Spleen (tissue), 11 donors: ENCODE measurements around the gene GABRA5. TPM values are rescaled to one million over a fixed set of nuclear protein-coding genes. Genes with fewer than 3 reads are reported as not detected.

ENCODE experiments used
- DNase-seq: peaks from one replicate; pipeline ENCODE4 v3.0.0-alpha.2; 2020
- H3K27ac ChIP-seq, 8 donors: fragments of 200-600 bp; sonication (generic) in 7 of 8; 1 replicate in 4 of 8; 2 replicates in 4 of 8; pipeline versions ENCODE4 v1.5.0 to v1.8.0; 2016 to 2021; ENCODE audit warnings: inconsistent platforms in 4 of 8, mild to moderate bottlenecking in 4 of 8, moderate library complexity in 1 of 8
- H3K27me3 ChIP-seq, 7 donors: fragments of 200-600 bp; sonication (generic) in 6 of 7; replicated peaks in 1 of 7; 1 replicate in 4 of 7; 2 replicates in 3 of 7; pipeline versions ENCODE4 v1.5.0 to v1.8.0; 2016 to 2021; ENCODE audit warnings: inconsistent platforms in 3 of 7, mild to moderate bottlenecking in 1 of 7
- H3K36me3 ChIP-seq, 6 donors: fragments of 200-600 bp; sonication (generic) in 5 of 6; 1 replicate in 4 of 6; 2 replicates in 2 of 6; pipeline versions ENCODE4 v1.5.0 to v1.8.0; 2016 to 2021; ENCODE audit warnings: inconsistent platforms in 2 of 6
- H3K4me1 ChIP-seq, 6 donors: fragments of 200-600 bp; sonication (generic) in 5 of 6; 1 replicate in 3 of 6; 2 replicates in 3 of 6; pipeline versions ENCODE4 v1.5.0 to v1.8.0; 2016 to 2021; ENCODE audit warnings: inconsistent platforms in 3 of 6
- H3K4me3 ChIP-seq, 8 donors: fragments of 200-600 bp; sonication (generic) in 7 of 8; 1 replicate in 4 of 8; 2 replicates in 4 of 8; pipeline versions ENCODE4 v1.5.0 to v1.8.0; 2016 to 2021; ENCODE audit warnings: inconsistent platforms in 4 of 8, mild to moderate bottlenecking in 4 of 8, moderate library complexity in 2 of 8
- H3K9me3 ChIP-seq, 8 donors: fragments of 200-600 bp; sonication (generic) in 7 of 8; 1 replicate in 4 of 8; 2 replicates in 4 of 8; pipeline versions ENCODE4 v1.5.0 to v1.8.0; 2016 to 2021; ENCODE audit warnings: inconsistent platforms in 4 of 8
- POLR2A ChIP-seq, 3 donors: fragments of 450-650 bp; IDR thresholded peaks; one replicate each; pipeline ENCODE4 v1.5.1; 2017; ENCODE audit warnings: antibody characterized with exemption in 3 of 3, mild to moderate bottlenecking in 1 of 3
- POLR2AphosphoS5 ChIP-seq, 3 donors: sonication (generic); formaldehyde crosslinking; IDR thresholded peaks; one replicate each; pipeline ENCODE4 v1.5.1; 2017; ENCODE audit warnings: antibody characterized with exemption in 3 of 3
- WGBS, 5 donors: extraction: QIAGEN DNeasy Blood & Tissue Kit in 3 of 5; methylation state at CpG; one replicate each; pipeline versions ENCODE4 v1.1.5 to v1.1.7; 2013 to 2018; 5-methylcytosine and 5-hydroxymethylcytosine counted together
- intact Hi-C: fragments of 100-400 bp; cut with DNase I; formaldehyde crosslinking; loops from one replicate; pipeline ENCODE4 v1.15.0; 2023; ENCODE audit warnings: low total_unique reads
- polyA plus RNA-seq, 3 donors: library from polyadenylated mRNA; stranded (reverse); fragments of 200-250 nt; gene quantifications; one replicate each; pipeline ENCODE4 v1.2.1, GENCODE V29; 2013
- total RNA-seq, 7 donors: library from RNA; depleted of rRNA in 3 of 7; stranded (reverse); fragments of >200 nt in 3 of 7; fragmentation: NEBNext Ultra II Directional in 4 of 7; extraction: Animal tissue kit (Norgen Biotek cat#: 25700) in 4 of 7; gene quantifications; one replicate each; pipeline versions ENCODE4 v1.1.0 to v1.2.1, GENCODE V29; 2016 to 2021
- TF ChIP-seq, protein P1 (sequence below), 11 experiments: fragments of 200-600 bp in 7 of 11; fragments of 450-650 bp in 4 of 11; sonication (generic) in 4 of 11; IDR thresholded peaks in 8 of 11; conservative IDR thresholded peaks in 3 of 11; 1 replicate in 7 of 11; 2 replicates in 4 of 11; pipeline versions ENCODE4 v1.4.0 to v1.8.0; 2016 to 2021; ENCODE audit warnings: antibody characterized with exemption in 11 of 11, inconsistent platforms in 4 of 11, mild to moderate bottlenecking in 1 of 11
- donor health status: healthy with polysubstance abuse.
- donor health status: DM: no; HTN: no; CAD: no; lungs with moderate emphysema.
- donor health status: DM: no; HTN: no; CAD: no.
- donor health status: Bipolar disorder and iron deficiency.
- donor health status: healthy.
- donor health status: DM: no; HTN: no; CAD: no.
- donor health status: DM: yes; HTN: yes; CAD: no.

The GABRA5 gene
- total and polyA plus RNA-seq, 10 donors, result 0.02 to 0.85 (median 0.04) TPM; not detected in 7

DNA sequence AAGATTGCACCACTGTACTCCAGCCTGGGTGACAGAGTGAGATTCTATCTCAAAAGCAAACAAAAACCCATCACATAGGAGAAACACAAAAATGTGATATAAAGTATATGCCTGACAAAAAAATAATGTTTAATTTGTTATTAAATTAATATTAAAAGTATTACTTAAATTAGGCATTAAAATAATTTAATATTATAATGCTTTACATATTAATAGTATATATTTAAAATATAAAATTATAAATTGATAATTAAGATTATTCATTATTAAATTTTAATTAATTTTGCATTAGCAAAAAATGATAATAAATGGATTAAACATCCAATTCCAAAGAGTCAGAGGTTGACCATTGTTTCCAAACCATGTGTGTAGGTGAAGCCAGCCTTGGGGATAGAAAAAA, 22.0 kb upstream of the GABRA5 start:
- TF ChIP-seq, protein P1, sequence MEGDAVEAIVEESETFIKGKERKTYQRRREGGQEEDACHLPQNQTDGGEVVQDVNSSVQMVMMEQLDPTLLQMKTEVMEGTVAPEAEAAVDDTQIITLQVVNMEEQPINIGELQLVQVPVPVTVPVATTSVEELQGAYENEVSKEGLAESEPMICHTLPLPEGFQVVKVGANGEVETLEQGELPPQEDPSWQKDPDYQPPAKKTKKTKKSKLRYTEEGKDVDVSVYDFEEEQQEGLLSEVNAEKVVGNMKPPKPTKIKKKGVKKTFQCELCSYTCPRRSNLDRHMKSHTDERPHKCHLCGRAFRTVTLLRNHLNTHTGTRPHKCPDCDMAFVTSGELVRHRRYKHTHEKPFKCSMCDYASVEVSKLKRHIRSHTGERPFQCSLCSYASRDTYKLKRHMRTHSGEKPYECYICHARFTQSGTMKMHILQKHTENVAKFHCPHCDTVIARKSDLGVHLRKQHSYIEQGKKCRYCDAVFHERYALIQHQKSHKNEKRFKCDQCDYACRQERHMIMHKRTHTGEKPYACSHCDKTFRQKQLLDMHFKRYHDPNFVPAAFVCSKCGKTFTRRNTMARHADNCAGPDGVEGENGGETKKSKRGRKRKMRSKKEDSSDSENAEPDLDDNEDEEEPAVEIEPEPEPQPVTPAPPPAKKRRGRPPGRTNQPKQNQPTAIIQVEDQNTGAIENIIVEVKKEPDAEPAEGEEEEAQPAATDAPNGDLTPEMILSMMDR (IDR thresholded peaks at IDR 0.05 in 8 of 11, conservative IDR thresholded peaks at IDR 0.05 in 3 of 11), result no peak
- TF ChIP-seq POLR2AphosphoS5 (IDR thresholded peaks at IDR 0.05) (no peak), POLR2A (IDR thresholded peaks at IDR 0.05) (no peak)

DNA sequence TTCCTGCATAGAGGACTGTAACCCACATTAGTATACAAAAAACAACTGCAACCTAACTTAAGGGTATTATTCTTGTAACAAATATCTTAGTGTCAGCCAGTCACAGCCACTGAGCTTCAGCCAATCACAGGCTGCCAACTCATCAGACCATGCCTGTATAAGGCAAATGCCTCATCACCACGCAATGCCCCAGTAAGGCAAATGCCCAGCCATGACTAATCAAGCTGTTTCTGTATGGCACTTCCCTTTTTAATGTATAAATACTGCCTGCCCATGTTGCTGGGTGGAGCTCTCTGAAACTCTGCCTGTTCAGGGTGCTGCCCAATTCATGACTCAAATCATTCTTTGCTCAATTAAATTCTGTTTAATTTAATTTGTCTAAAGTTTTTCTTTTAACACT, 18.4 kb upstream of the GABRA5 start:
- TF ChIP-seq, protein P1 (IDR thresholded peaks at IDR 0.05 in 8 of 11, conservative IDR thresholded peaks at IDR 0.05 in 3 of 11), result no peak
- TF ChIP-seq POLR2AphosphoS5 (IDR thresholded peaks at IDR 0.05) (no peak), POLR2A (IDR thresholded peaks at IDR 0.05) (no peak)

More for the DNA sequence above, 22.0 kb upstream of the GABRA5 start:
- Histone ChIP-seq H3K4me1 (no peaks in the 10 kb centered on the region), H3K27ac (no peak overlapping the region), H3K27me3 (peaks cover 0 to 25% (median 0%) of the 10 kb centered on the region in 7 donors), H3K9me3 (peaks cover 0 to 31% (median 3%) of the 10 kb centered on the region in 8 donors), H3K36me3 (no peaks in the 10 kb centered on the region), H3K4me3 (no peak overlapping the region)
- no peak for DNase-seq
- intact Hi-C loops, result no loop called here

DNA sequence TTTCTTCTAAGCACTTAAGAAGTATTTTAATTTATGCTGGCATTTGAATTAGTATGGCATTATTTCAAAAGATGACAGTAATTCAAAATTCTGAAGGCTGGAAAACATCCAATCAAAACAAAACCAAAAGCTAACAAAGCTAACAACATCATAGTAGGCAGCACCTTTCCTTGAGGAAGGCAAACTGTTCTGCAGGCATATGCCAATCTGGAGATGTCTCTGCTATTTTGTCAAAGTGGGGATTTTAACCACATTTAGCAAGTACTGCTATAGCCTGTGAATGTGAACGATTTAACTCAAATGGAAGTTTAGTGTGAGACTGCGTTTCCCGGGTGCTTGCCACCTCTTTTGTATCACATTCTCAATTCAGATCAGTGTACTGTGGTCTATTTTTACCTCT, 16.7 kb upstream of the GABRA5 start:
- WGBS, 5 donors, result 86 to 97% (median 91%) methylated on average over 3 of the region's 3 CpGs
- Histone ChIP-seq H3K36me3 (no peaks in the 10 kb centered on the region), H3K9me3 (peaks cover 0 to 28% (median 3%) of the 10 kb centered on the region in 8 donors), H3K4me3 (no peak overlapping the region), H3K27ac (no peak overlapping the region), H3K4me1 (no peaks in the 10 kb centered on the region), H3K27me3 (no peaks in the 10 kb centered on the region)
- intact Hi-C loops, result no loop called here
- no peak for TF ChIP-seq POLR2A (IDR thresholded peaks at IDR 0.05)
- TF ChIP-seq, protein P1 (IDR thresholded peaks at IDR 0.05 in 8 of 11, conservative IDR thresholded peaks at IDR 0.05 in 3 of 11), result no peak
- TF ChIP-seq POLR2AphosphoS5 (IDR thresholded peaks at IDR 0.05), result no peak
- no peak for DNase-seq

More for the DNA sequence above, 18.4 kb upstream of the GABRA5 start:
- Histone ChIP-seq H3K27me3 (no peaks in the 10 kb centered on the region), H3K4me1 (no peaks in the 10 kb centered on the region), H3K4me3 (no peak overlapping the region), H3K36me3 (no peaks in the 10 kb centered on the region), H3K27ac (no peak overlapping the region), H3K9me3 (peaks cover 0 to 28% (median 3%) of the 10 kb centered on the region in 8 donors)
- 62 to 81% (median 74%) methylated on average over 1 of the region's 1 CpG for WGBS, 5 donors
- intact Hi-C loops, result no loop called here
- DNase-seq, result no peak

DNA sequence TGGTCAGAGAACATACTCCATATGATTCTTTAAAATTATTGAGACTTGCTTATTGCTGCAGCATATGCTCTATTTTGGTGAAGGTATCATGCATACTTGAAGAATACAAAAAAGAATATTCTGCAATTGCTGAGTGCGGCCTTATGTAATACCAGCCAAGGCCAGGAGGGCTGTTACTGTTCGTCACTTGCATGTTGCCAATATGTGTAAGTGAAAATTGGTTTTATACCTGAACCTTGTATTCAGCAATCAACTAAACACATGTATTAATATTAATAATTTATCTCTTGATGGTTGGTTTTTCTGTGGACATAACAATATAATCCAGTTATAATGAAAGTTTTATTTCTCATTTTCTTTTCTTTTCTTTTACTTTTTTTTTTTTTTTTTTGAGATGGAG, 13.9 kb upstream of the GABRA5 start:
- no peak overlapping the region for H3K27ac ChIP-seq
- H3K4me1 ChIP-seq, result no peaks in the 10 kb centered on the region
- H3K4me3 ChIP-seq, result no peak overlapping the region
- intact Hi-C loops, result no loop called here
- TF ChIP-seq POLR2A (IDR thresholded peaks at IDR 0.05), result no peak
- TF ChIP-seq, protein P1 (IDR thresholded peaks at IDR 0.05 in 8 of 11, conservative IDR thresholded peaks at IDR 0.05 in 3 of 11), result no peak
- no peak for TF ChIP-seq POLR2AphosphoS5 (IDR thresholded peaks at IDR 0.05)
- DNase-seq, result no peak
- H3K27me3 ChIP-seq, result peaks cover 0 to 13% (median 0%) of the 10 kb centered on the region in 7 donors
- H3K36me3 ChIP-seq, result no peaks in the 10 kb centered on the region
- WGBS, 5 donors, result 80 to 89% (median 85%) methylated on average over 2 of the region's 2 CpGs
- H3K9me3 ChIP-seq, result peaks cover 0 to 18% (median 1%) of the 10 kb centered on the region in 8 donors
